Suprapubic skin (tissue), 4 donors: ENCODE results near the gene NQO1. TPM values are rescaled to one million over a fixed set of nuclear protein-coding genes. Genes with fewer than 3 reads are reported as not detected.

ENCODE experiments used
- DNase-seq, 2 donors: peaks; one replicate each; pipeline ENCODE4 v3.0.0-alpha.2; 2019; ENCODE audit warnings: low spot score in 2 of 2
- H3K27ac ChIP-seq: fragments of 200-600 bp; sonication (generic); one replicate; pipeline ENCODE4 v1.5.1; 2019
- H3K27me3 ChIP-seq: fragments of 200-600 bp; sonication (generic); one replicate; pipeline ENCODE4 v1.5.1; 2019
- H3K36me3 ChIP-seq: fragments of 200-600 bp; sonication (generic); one replicate; pipeline ENCODE4 v1.5.1; 2019
- H3K4me1 ChIP-seq: fragments of 200-600 bp; sonication (generic); one replicate; pipeline ENCODE4 v1.5.1; 2019
- H3K4me3 ChIP-seq: fragments of 200-600 bp; sonication (generic); one replicate; pipeline ENCODE4 v1.5.1; 2019; ENCODE audit warnings: mild to moderate bottlenecking
- H3K9me3 ChIP-seq: fragments of 200-600 bp; sonication (generic); one replicate; pipeline ENCODE4 v1.5.1; 2019
- CTCF ChIP-seq, 2 donors: fragments of 200-600 bp in 1 of 2; fragments of 450-650 bp in 1 of 2; sonication (generic) in 1 of 2; IDR thresholded peaks; one replicate each; pipeline ENCODE4 v1.5.1; 2016 to 2019; ENCODE audit warnings: antibody characterized with exemption in 2 of 2, mild to moderate bottlenecking in 1 of 2, moderate library complexity in 1 of 2
- EP300 ChIP-seq: sonication (generic); formaldehyde crosslinking; IDR thresholded peaks from one replicate; pipeline ENCODE4 v1.6.1; 2017; ENCODE audit warnings: antibody characterized with exemption
- POLR2A ChIP-seq, 2 donors: fragments of 450-650 bp; IDR thresholded peaks; one replicate each; pipeline ENCODE4 v1.6.1; 2017; ENCODE audit warnings: antibody characterized with exemption in 2 of 2, mild to moderate bottlenecking in 2 of 2, moderate library complexity in 2 of 2
- POLR2AphosphoS5 ChIP-seq, 3 donors: sonication (generic); formaldehyde crosslinking; IDR thresholded peaks; one replicate each; pipeline ENCODE4 v1.6.1; 2017; ENCODE audit warnings: antibody characterized with exemption in 3 of 3
- WGBS: methylation state at CpG from one replicate; pipeline ENCODE4 v1.1.5; 2018; 5-methylcytosine and 5-hydroxymethylcytosine counted together
- total RNA-seq, 4 donors: library from RNA; depleted of rRNA; stranded (reverse); fragments of >200 nt; gene quantifications; one replicate each; pipeline ENCODE4 v1.1.0, GENCODE V29; 2016

Gene NQO1
- total RNA-seq, 4 donors from 2014 or later, result 10.2 to 34.6 (median 21.4) TPM

- no peaks in the 10 kb centered on the region for H3K36me3 ChIP-seq
- peak overlapping the region; percentile 70 for H3K27ac ChIP-seq
- H3K4me3 ChIP-seq, result peak overlapping the region; percentile 51
- no peaks in the 10 kb centered on the region for H3K27me3 ChIP-seq
- 77% methylated on average over 32 of the region's 32 CpGs for WGBS
- TF ChIP-seq POLR2AphosphoS5 (IDR thresholded peaks at IDR 0.05), result no peak
- H3K4me1 ChIP-seq, result peaks cover 19% of the 10 kb centered on the region
- no peaks in the 10 kb centered on the region for H3K9me3 ChIP-seq
- peak in 1 of 2 donors; percentile 56 for DNase-seq
These were observed 664 bp downstream of the NQO1 start for GRCh38 chr16:69725480-69726312.

- Histone ChIP-seq H3K27me3 (no peaks in the 10 kb centered on the region), H3K27ac (no peak overlapping the region), H3K36me3 (no peaks in the 10 kb centered on the region), H3K9me3 (no peaks in the 10 kb centered on the region), H3K4me3 (no peak overlapping the region), H3K4me1 (peaks cover 19% of the 10 kb centered on the region)
- peak in 1 of 2 donors; percentile 11 for DNase-seq
- TF ChIP-seq POLR2AphosphoS5 (IDR thresholded peaks at IDR 0.05) (no peak), CTCF (IDR thresholded peaks at IDR 0.05) (no peak), EP300 (no peak), POLR2A (IDR thresholded peaks at IDR 0.05) (no peak)
- WGBS, result 42% methylated on average over 6 of the region's 6 CpGs
These were observed 1.3 kb downstream of the NQO1 start for GRCh38 chr16:69724981-69725479.

- DNase-seq, result no peak
- H3K4me3 ChIP-seq, result no peak overlapping the region
These were observed 1.9 kb downstream of the NQO1 start for GRCh38 chr16:69724414-69724873.

GRCh38 chr16:69721441-69721957 is 4.9 kb downstream of the NQO1 start:
- no peak overlapping the region for H3K27ac ChIP-seq

More at GRCh38 chr16:69724414-69724873, 1.9 kb downstream of the NQO1 start:
- H3K9me3 ChIP-seq, result no peaks in the 10 kb centered on the region
- H3K36me3 ChIP-seq, result no peaks in the 10 kb centered on the region
- 86% methylated on average over 2 of the region's 2 CpGs for WGBS
- TF ChIP-seq CTCF (IDR thresholded peaks at IDR 0.05) (no peak), EP300 (no peak), POLR2A (IDR thresholded peaks at IDR 0.05) (no peak), POLR2AphosphoS5 (IDR thresholded peaks at IDR 0.05) (no peak)
- no peak overlapping the region for H3K27ac ChIP-seq
- no peaks in the 10 kb centered on the region for H3K27me3 ChIP-seq
- H3K4me1 ChIP-seq, result peaks cover 19% of the 10 kb centered on the region

GRCh38 chr16:69720822-69721430 is 5.4 kb downstream of the NQO1 start:
- H3K27ac ChIP-seq, result no peak overlapping the region
- 97% methylated on average over 10 of the region's 10 CpGs for WGBS
- no peaks in the 10 kb centered on the region for H3K9me3 ChIP-seq
- H3K36me3 ChIP-seq, result peaks cover 6% of the 10 kb centered on the region
- H3K27me3 ChIP-seq, result no peaks in the 10 kb centered on the region
- H3K4me1 ChIP-seq, result peaks cover under 1% of the 10 kb centered on the region
- TF ChIP-seq POLR2A (IDR thresholded peaks at IDR 0.05) (no peak), EP300 (no peak), POLR2AphosphoS5 (IDR thresholded peaks at IDR 0.05) (no peak), CTCF (IDR thresholded peaks at IDR 0.05) (no peak)
- H3K4me3 ChIP-seq, result no peak overlapping the region
- DNase-seq, result peak in 1 of 2 donors; percentile 32

More at GRCh38 chr16:69721441-69721957, 4.9 kb downstream of the NQO1 start:
- peaks cover 6% of the 10 kb centered on the region for H3K36me3 ChIP-seq
- DNase-seq, result peak in 1 of 2 donors; percentile 1
- no peak overlapping the region for H3K4me3 ChIP-seq
- no peak for TF ChIP-seq POLR2A (IDR thresholded peaks at IDR 0.05)
- no peaks in the 10 kb centered on the region for H3K27me3 ChIP-seq
- 89% methylated on average over 6 of the region's 6 CpGs for WGBS
- H3K9me3 ChIP-seq, result no peaks in the 10 kb centered on the region
- peaks cover 7% of the 10 kb centered on the region for H3K4me1 ChIP-seq
